Coronary artery (tissue), 2 donors: ENCODE results near the gene TNK2.

Source experiments
- DNase-seq: peaks from one replicate; pipeline ENCODE4 v3.0.0-alpha.2; 2017; ENCODE audit warnings: low spot score
- H3K27ac ChIP-seq, 2 donors: fragments of 200-600 bp; sonication (generic); one replicate each; pipeline ENCODE4 v1.5.1; 2016 to 2019
- H3K4me3 ChIP-seq: fragments of 200-600 bp; sonication (generic); 2 replicates; pipeline ENCODE4 v1.5.1; 2016; ENCODE audit warnings: mild to moderate bottlenecking, moderate library complexity
- CTCF ChIP-seq: fragments of 200-600 bp; sonication (generic); IDR thresholded peaks from one replicate; pipeline ENCODE4 v1.5.1; 2019; ENCODE audit warnings: antibody characterized with exemption

The TNK2 gene

GRCh38 chr3:195889870-195890295, 18.5 kb downstream of the TNK2 start:
- Histone ChIP-seq H3K27ac (peak overlapping the region in 1 of 2 donors; percentile 23), H3K4me3 (no peak overlapping the region)
- TF ChIP-seq CTCF, result no peak
- DNase-seq, result no peak

- H3K4me3 ChIP-seq, result no peak overlapping the region
- DNase-seq, result no peak
- peak overlapping the region in 1 of 2 donors; percentile 23 for H3K27ac ChIP-seq
- no peak for TF ChIP-seq CTCF
Observed at GRCh38 chr3:195888981-195889869, 19.1 kb downstream of the TNK2 start.

GRCh38 chr3:195888311-195888761, 20.0 kb downstream of the TNK2 start:
- no peak for TF ChIP-seq CTCF
- DNase-seq, result no peak
- Histone ChIP-seq H3K4me3 (no peak overlapping the region), H3K27ac (no peak overlapping the region)

DNA sequence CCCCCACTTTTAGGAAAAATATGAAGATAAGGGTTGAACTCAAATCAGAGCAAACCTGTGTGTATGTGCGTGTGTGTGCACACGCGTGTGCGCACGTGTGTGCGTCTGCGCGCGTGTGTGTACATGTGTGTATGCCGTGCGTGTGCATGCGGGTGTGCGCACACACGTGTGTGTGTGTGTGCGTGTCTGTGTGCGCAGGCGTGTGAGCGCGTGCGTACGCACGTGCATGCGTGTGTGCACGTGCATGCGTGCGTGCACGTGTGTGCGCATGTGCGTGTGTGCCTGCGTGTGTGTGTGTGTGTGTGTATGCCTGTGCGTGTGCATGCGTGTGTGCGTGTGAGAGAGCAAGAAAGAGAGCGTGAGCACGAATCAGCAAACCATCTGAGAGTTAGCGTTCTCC, 20.7 kb downstream of the TNK2 start:
- Histone ChIP-seq H3K27ac (no peak overlapping the region), H3K4me3 (no peak overlapping the region)
- DNase-seq, result no peak
- no peak for TF ChIP-seq CTCF

- Histone ChIP-seq H3K4me3 (no peak overlapping the region), H3K27ac (peak overlapping the region in 1 of 2 donors; percentile 72)
- TF ChIP-seq CTCF, result no peak
- DNase-seq, result no peak
Observed at GRCh38 chr3:195886181-195887141, 21.9 kb downstream of the TNK2 start.

GRCh38 chr3:195885036-195885891, 23.1 kb downstream of the TNK2 start:
- no peak for TF ChIP-seq CTCF
- peak overlapping the region in 1 of 2 donors; percentile 72 for H3K27ac ChIP-seq
- no peak overlapping the region for H3K4me3 ChIP-seq
- DNase-seq, result no peak
